Nephron (organoid): ENCODE measurements around the gene FUT6.
"Not testable (repeated sequence)": the region's sequence is repeated elsewhere in the genome, so short reads cannot be mapped to it uniquely, and the experiment has no call there.

Experiments
- H3K27ac Mint-ChIP-seq, 3 experiments: 2 replicates each; pipeline ENCODE4 v1.8.0; 2020; ENCODE audit warnings: mixed read lengths in 3 of 3, mild to moderate bottlenecking in 2 of 3, moderate library complexity in 1 of 3
- H3K27me3 Mint-ChIP-seq: 2 replicates; pipeline ENCODE4 v1.8.0; 2021; ENCODE audit warnings: low read depth, mild to moderate bottlenecking, moderate library complexity, mixed read lengths
- H3K36me3 Mint-ChIP-seq: 2 replicates; pipeline ENCODE4 v1.8.0; 2020; ENCODE audit warnings: low read depth, mixed read lengths
- H3K4me1 Mint-ChIP-seq: 2 replicates; pipeline ENCODE4 v1.8.0; 2020; ENCODE audit warnings: mixed read lengths
- H3K4me3 Mint-ChIP-seq, 3 experiments: 2 replicates each; pipeline ENCODE4 v1.8.0; 2020; ENCODE audit warnings: mild to moderate bottlenecking in 3 of 3, mixed read lengths in 3 of 3, moderate library complexity in 2 of 3
- H3K9me3 Mint-ChIP-seq: 2 replicates; pipeline ENCODE4 v1.8.0; 2020; ENCODE audit warnings: mixed read lengths
- CTCF ChIP-seq, 3 experiments: fragments of 200-600 bp; sonication (generic); IDR thresholded peaks; one replicate each; pipeline ENCODE4 v1.5.0; 2021; ENCODE audit warnings: antibody characterized with exemption in 3 of 3; ENCODE audit not compliant: unreplicated experiment in 3 of 3

FUT6 gene

GRCh38 chr19:5880196-5880595 lies 40.7 kb upstream of the FUT6 start:
- H3K36me3 Mint-ChIP-seq, result no peaks in the 10 kb centered on the region
- H3K4me3 Mint-ChIP-seq, result peak overlapping the region in 1 of 3 experiments; percentile 23
- no peak for TF ChIP-seq CTCF (IDR thresholded peaks at IDR 0.05; ENCODE audit: unreplicated experiment in 3 of 3)
- H3K27ac Mint-ChIP-seq, result peak overlapping the region in 2 of 3 experiments; percentile 64 to 88
- no peaks in the 10 kb centered on the region for H3K9me3 Mint-ChIP-seq
- H3K4me1 Mint-ChIP-seq, result peaks cover 36% of the 10 kb centered on the region
- H3K27me3 Mint-ChIP-seq, result peaks cover 9% of the 10 kb centered on the region

- Mint-ChIP-seq H3K9me3 (no peaks in the 10 kb centered on the region), H3K4me3 (peak overlapping the region in 1 of 3 experiments; percentile 32), H3K27me3 (peaks cover 9% of the 10 kb centered on the region), H3K36me3 (no peaks in the 10 kb centered on the region), H3K4me1 (peaks cover 29% of the 10 kb centered on the region), H3K27ac (peak overlapping the region in 2 of 3 experiments; percentile 49 to 55)
- TF ChIP-seq CTCF (IDR thresholded peaks at IDR 0.05; ENCODE audit: unreplicated experiment in 3 of 3), result no peak
Measured at GRCh38 chr19:5877882-5878281, 38.4 kb upstream of the FUT6 start.

GRCh38 chr19:5877427-5877826 lies 37.9 kb upstream of the FUT6 start:
- Mint-ChIP-seq H3K27me3 (peaks cover 7% of the 10 kb centered on the region), H3K9me3 (no peaks in the 10 kb centered on the region), H3K36me3 (no peaks in the 10 kb centered on the region), H3K4me3 (no peak overlapping the region), H3K4me1 (peaks cover 26% of the 10 kb centered on the region), H3K27ac (peak overlapping the region in 1 of 3 experiments; percentile 49)
- TF ChIP-seq CTCF (IDR thresholded peaks at IDR 0.05; ENCODE audit: unreplicated experiment in 3 of 3), result no peak

- not testable (repeated sequence) for H3K4me3 Mint-ChIP-seq, H3K27me3 Mint-ChIP-seq, H3K27ac Mint-ChIP-seq, H3K36me3 Mint-ChIP-seq, H3K9me3 Mint-ChIP-seq
- peaks cover 15% of the 10 kb centered on the region for H3K4me1 Mint-ChIP-seq
Measured at GRCh38 chr19:5874496-5874895, 35.0 kb upstream of the FUT6 start.

GRCh38 chr19:5873617-5874199 lies 34.2 kb upstream of the FUT6 start:
- Mint-ChIP-seq H3K27ac (no peak overlapping the region), H3K4me1 (peaks cover 15% of the 10 kb centered on the region)

GRCh38 chr19:5870986-5871394 lies 31.5 kb upstream of the FUT6 start:
- Mint-ChIP-seq H3K27ac (no peak overlapping the region), H3K4me3 (no peak overlapping the region), H3K9me3 (no peaks in the 10 kb centered on the region), H3K4me1 (no peaks in the 10 kb centered on the region), H3K36me3 (no peaks in the 10 kb centered on the region), H3K27me3 (peaks cover 6% of the 10 kb centered on the region)
- TF ChIP-seq CTCF (IDR thresholded peaks at IDR 0.05; ENCODE audit: unreplicated experiment in 3 of 3), result no peak

More at GRCh38 chr19:5873617-5874199, 34.2 kb upstream of the FUT6 start:
- Mint-ChIP-seq H3K4me3 (no peak overlapping the region), H3K36me3 (no peaks in the 10 kb centered on the region), H3K9me3 (no peaks in the 10 kb centered on the region), H3K27me3 (peaks cover 8% of the 10 kb centered on the region)
- no peak for TF ChIP-seq CTCF (IDR thresholded peaks at IDR 0.05; ENCODE audit: unreplicated experiment in 3 of 3)
